Measurements from ENCODE around the gene GPR68. TPM values are rescaled to one million over a fixed set of nuclear protein-coding genes. Genes with fewer than 3 reads are reported as not detected.

GPR68 gene
- total and polyA plus RNA-seq, 2 donors (not counting 1 experiment from before 2014, with no cell fraction given), result 0.31 to 0.34 TPM

- Mint-ChIP-seq H3K4me1 (no peaks in the 10 kb centered on the region), H3K27ac (no peak overlapping the region), H3K4me3 (no peak overlapping the region), H3K9me3 (ENCODE audit: insufficient read depth) (no peaks in the 10 kb centered on the region), H3K27me3 (no peaks in the 10 kb centered on the region)
- ChIA-PET CTCF (interaction anchor here (0.6 kb wide), 1 partner anchor 10 kb away, joined by 4 read pairs; no protein-coding TSS in a partner anchor), POLR2A (no interaction called here)
- ATAC-seq (ENCODE audit: low read depth), result no peak
- H3K36me3 ChIP-seq (replicated peaks in 1 of 2; ENCODE audit: control extremely low read depth in 1 of 2, control insufficient read depth in 1 of 2, extremely low read depth in 1 of 2, insufficient read depth in 2 of 2, low read length in 1 of 2), result peaks cover 10 to 72% of the 10 kb centered on the region in 2 experiments
- H3K27ac ChIP-seq (ENCODE audit: low read length in 2 of 2), result no peak overlapping the region
- H3K9me3 ChIP-seq (ENCODE audit: control extremely low read depth in 1 of 3, control insufficient read depth in 2 of 3, insufficient read depth in 1 of 3, low read length in 2 of 3), result no peaks in the 10 kb centered on the region
- no peak overlapping the region for H3K9ac ChIP-seq (ENCODE audit: low read length)
- no peaks in the 10 kb centered on the region for H3K79me2 ChIP-seq (ENCODE audit: control insufficient read depth, insufficient read depth, low read length)
- H3K4me3 ChIP-seq (ENCODE audit: control extremely low read depth in 1 of 5, extremely low read depth in 1 of 5, insufficient read depth in 1 of 5, low read depth in 2 of 5, low read length in 4 of 5), result no peak overlapping the region
- no peak overlapping the region for H3K4me2 ChIP-seq (replicated peaks; ENCODE audit: low read depth, low read length, poor library complexity, severe bottlenecking)
- no peak for DNase-seq
- H3K4me1 ChIP-seq (ENCODE audit: control insufficient read depth in 2 of 2, insufficient read depth in 2 of 2, low read length in 2 of 2), result no peaks in the 10 kb centered on the region
- intact Hi-C loops (cut with micrococcal nuclease), result no loop called here
- no peaks in the 10 kb centered on the region for H3K27me3 ChIP-seq (replicated peaks in 1 of 4; ENCODE audit: control extremely low read depth in 1 of 4, control insufficient read depth in 3 of 4, insufficient read depth in 4 of 4, low read length in 3 of 4)
- H4K20me1 ChIP-seq (ENCODE audit: control insufficient read depth, insufficient read depth, low read length, poor library complexity, severe bottlenecking), result no peaks in the 10 kb centered on the region
- no peak for TF ChIP-seq CTCF (IDR thresholded peaks at IDR 0.05)
- no peak for TF ChIP-seq EZH2 (IDR thresholded peaks at IDR 0.05; ENCODE audit: borderline replicate concordance, insufficient read depth, low read depth, low read length, poor library complexity, severe bottlenecking)
- no peak overlapping the region for H2AFZ ChIP-seq (ENCODE audit: insufficient read depth, low read depth, low read length, poor library complexity, severe bottlenecking)
Observed at GRCh38 chr14:91197631-91198030, 46.9 kb downstream of the GPR68 start.

- no peak overlapping the region for H3K27ac Mint-ChIP-seq
- no peaks in the 10 kb centered on the region for H4K20me1 ChIP-seq (ENCODE audit: control insufficient read depth, insufficient read depth, low read length, poor library complexity, severe bottlenecking)
- H3K27me3 Mint-ChIP-seq, result no peaks in the 10 kb centered on the region
- H3K4me2 ChIP-seq (replicated peaks; ENCODE audit: low read depth, low read length, poor library complexity, severe bottlenecking), result no peak overlapping the region
- peaks cover 12 to 76% of the 10 kb centered on the region in 2 experiments for H3K36me3 ChIP-seq (replicated peaks in 1 of 2; ENCODE audit: control extremely low read depth in 1 of 2, control insufficient read depth in 1 of 2, extremely low read depth in 1 of 2, insufficient read depth in 2 of 2, low read length in 1 of 2)
- no peaks in the 10 kb centered on the region for H3K4me1 ChIP-seq (ENCODE audit: control insufficient read depth in 2 of 2, insufficient read depth in 2 of 2, low read length in 2 of 2)
- H3K27ac ChIP-seq (ENCODE audit: low read length in 2 of 2), result no peak overlapping the region
- ATAC-seq (ENCODE audit: low read depth) (no peak), DNase-seq (no peak)
- H3K4me3 Mint-ChIP-seq, result no peak overlapping the region
- H3K79me2 ChIP-seq (ENCODE audit: control insufficient read depth, insufficient read depth, low read length), result no peaks in the 10 kb centered on the region
- WGBS (ENCODE audit: insufficient coverage), result over 99% methylated on average over 10 of the region's 10 CpGs
- TF ChIP-seq EZH2 (IDR thresholded peaks at IDR 0.05; ENCODE audit: borderline replicate concordance, insufficient read depth, low read depth, low read length, poor library complexity, severe bottlenecking), result no peak
- TF ChIP-seq CTCF (IDR thresholded peaks at IDR 0.05), result no peak
- ChIA-PET CTCF (interaction anchor here (1.4 kb wide), 1 partner anchor 90 kb away, joined by 3 read pairs; no protein-coding TSS in a partner anchor), POLR2A (no interaction called here)
- H3K27me3 ChIP-seq (replicated peaks in 1 of 4; ENCODE audit: control extremely low read depth in 1 of 4, control insufficient read depth in 3 of 4, insufficient read depth in 4 of 4, low read length in 3 of 4), result no peaks in the 10 kb centered on the region
- intact Hi-C loops (cut with micrococcal nuclease), result no loop called here
- no peak overlapping the region for H3K9ac ChIP-seq (ENCODE audit: low read length)
- H3K4me3 ChIP-seq (ENCODE audit: control extremely low read depth in 1 of 5, extremely low read depth in 1 of 5, insufficient read depth in 1 of 5, low read depth in 2 of 5, low read length in 4 of 5), result no peak overlapping the region
- H3K9me3 ChIP-seq (ENCODE audit: control extremely low read depth in 1 of 3, control insufficient read depth in 2 of 3, insufficient read depth in 1 of 3, low read length in 2 of 3), result no peaks in the 10 kb centered on the region
- no peaks in the 10 kb centered on the region for H3K4me1 Mint-ChIP-seq
- H3K9me3 Mint-ChIP-seq (ENCODE audit: insufficient read depth), result no peaks in the 10 kb centered on the region
- no peak overlapping the region for H2AFZ ChIP-seq (ENCODE audit: insufficient read depth, low read depth, low read length, poor library complexity, severe bottlenecking)
Observed at GRCh38 chr14:91195881-91196280, 48.6 kb downstream of the GPR68 start.
